ENCODE measurements around the gene PSMC5. TPM values are rescaled to one million over a fixed set of nuclear protein-coding genes. Genes with fewer than 3 reads are reported as not detected.
A peak's percentile ranks its signal among the peaks of the same experiment; 100 is the strongest.

Gene PSMC5
- total and polyA plus RNA-seq, 10 donors, result 74.5 to 175 (median 99.9) TPM

- peaks cover 36 to 68% (median 53%) of the 10 kb centered on the region in 6 donors for H3K4me1 ChIP-seq
- H3K4me3 ChIP-seq, result peak overlapping the region in 7 of 8 donors; percentile 76 to 91 (median 86)
- H3K9me3 ChIP-seq, result peaks cover 0 to 5% (median 0%) of the 10 kb centered on the region in 8 donors
- peak; percentile 66 for DNase-seq
- no peaks in the 10 kb centered on the region for H3K36me3 ChIP-seq
- peak overlapping the region; percentile 91 to 97 (median 97) for H3K27ac ChIP-seq
- WGBS, 5 donors, result 54 to 70% (median 58%) methylated on average over 9 of the region's 9 CpGs
- intact Hi-C loops (cut with DNase I; ENCODE audit: low total_unique reads), result no loop called here
- TF ChIP-seq POLR2A (IDR thresholded peaks at IDR 0.05) (no peak), POLR2AphosphoS5 (IDR thresholded peaks at IDR 0.05) (no peak), CTCF (IDR thresholded peaks at IDR 0.05 in 8 of 11, conservative IDR thresholded peaks at IDR 0.05 in 3 of 11) (no peak)
- H3K27me3 ChIP-seq (replicated peaks in 1 of 7), result peaks cover 0 to 7% (median 0%) of the 10 kb centered on the region in 7 donors
These were observed 16.9 kb downstream of the PSMC5 start for GRCh38 chr17:63843910-63844677.

GRCh38 chr17:63845509-63845908 is 18.3 kb downstream of the PSMC5 start:
- Histone ChIP-seq H3K27me3 (replicated peaks in 1 of 7) (peaks cover 0 to 7% (median 0%) of the 10 kb centered on the region in 7 donors), H3K4me3 (no peak overlapping the region), H3K4me1 (peaks cover 23 to 60% (median 41%) of the 10 kb centered on the region in 6 donors), H3K9me3 (peaks cover 0 to 5% (median 0%) of the 10 kb centered on the region in 8 donors), H3K36me3 (no peaks in the 10 kb centered on the region), H3K27ac (no peak overlapping the region)
- no peak for TF ChIP-seq POLR2A (IDR thresholded peaks at IDR 0.05)
- no peak for TF ChIP-seq POLR2AphosphoS5 (IDR thresholded peaks at IDR 0.05)
- no peak for TF ChIP-seq CTCF (IDR thresholded peaks at IDR 0.05 in 8 of 11, conservative IDR thresholded peaks at IDR 0.05 in 3 of 11)
- intact Hi-C loops (cut with DNase I; ENCODE audit: low total_unique reads), result no loop called here
- WGBS, 5 donors, result 26 to 71% (median 47%) methylated on average over 1 of the region's 1 CpG
- DNase-seq, result peak; percentile 0

GRCh38 chr17:63847525-63848249 is 20.5 kb downstream of the PSMC5 start:
- Histone ChIP-seq H3K9me3 (peaks cover 0 to 5% (median 0%) of the 10 kb centered on the region in 8 donors), H3K27ac (peak overlapping the region in 5 of 8 donors; percentile 9 to 77 (median 59)), H3K4me3 (peak overlapping the region in 1 of 8 donors; percentile 30), H3K27me3 (replicated peaks in 1 of 7) (peaks cover 0 to 4% (median 0%) of the 10 kb centered on the region in 7 donors), H3K36me3 (no peaks in the 10 kb centered on the region), H3K4me1 (peaks cover 10 to 44% (median 26%) of the 10 kb centered on the region in 6 donors)
- DNase-seq, result peak; percentile 42
- TF ChIP-seq CTCF (IDR thresholded peaks at IDR 0.05 in 8 of 11, conservative IDR thresholded peaks at IDR 0.05 in 3 of 11) (no peak), POLR2AphosphoS5 (IDR thresholded peaks at IDR 0.05) (no peak), POLR2A (IDR thresholded peaks at IDR 0.05) (no peak)
- intact Hi-C loops (cut with DNase I; ENCODE audit: low total_unique reads), result no loop called here
- WGBS, 5 donors, result 67 to 90% (median 83%) methylated on average over 3 of the region's 3 CpGs

All from spleen (tissue), 11 donors.